Effector memory CD4-positive, alpha-beta T cell (primary cell): ENCODE measurements around the gene PAXX.
A peak's percentile ranks its signal among the peaks of the same experiment; 100 is the strongest.

Experiments
- DNase-seq, 3 donors: peaks; one replicate each; pipeline ENCODE4 v3.0.0-alpha.2; 2020
- H3K27ac ChIP-seq: 2 replicates; pipeline ENCODE4 v1.7.0; 2013; ENCODE audit warnings: mild to moderate bottlenecking, low read length, moderate library complexity; ENCODE audit not compliant: insufficient read depth, poor library complexity, severe bottlenecking
- H3K27me3 ChIP-seq: replicated peaks from 2 replicates; pipeline ENCODE4 v1.7.0; 2013; ENCODE audit warnings: mild to moderate bottlenecking, low read length; ENCODE audit not compliant: insufficient read depth, control insufficient read depth, poor library complexity, severe bottlenecking
- H3K36me3 ChIP-seq: 2 replicates; pipeline ENCODE4 v1.7.0; 2013; ENCODE audit warnings: mild to moderate bottlenecking, low read length, moderate library complexity; ENCODE audit not compliant: control insufficient read depth, insufficient read depth
- H3K4me1 ChIP-seq: 2 replicates; pipeline ENCODE4 v1.7.0; 2013; ENCODE audit warnings: low read length, mild to moderate bottlenecking; ENCODE audit not compliant: control insufficient read depth, insufficient read depth, poor library complexity, severe bottlenecking
- H3K4me3 ChIP-seq: 2 replicates; pipeline ENCODE4 v1.7.0; 2013; ENCODE audit warnings: low read length, low read depth, mild to moderate bottlenecking; ENCODE audit not compliant: insufficient read depth, poor library complexity, severe bottlenecking
- H3K9me3 ChIP-seq: 2 replicates; pipeline ENCODE4 v1.7.0; 2013; ENCODE audit warnings: mild to moderate bottlenecking, low read length, moderate library complexity; ENCODE audit not compliant: control insufficient read depth

Gene PAXX

GRCh38 chr9:136954270-136955083 is 37.7 kb upstream of the PAXX start:
- Histone ChIP-seq H3K27me3 (no peaks in the 10 kb centered on the region), H3K27ac (no peak overlapping the region), H3K36me3 (no peaks in the 10 kb centered on the region), H3K9me3 (no peaks in the 10 kb centered on the region), H3K4me1 (peaks cover 15% of the 10 kb centered on the region), H3K4me3 (no peak overlapping the region)
- DNase-seq, result no peak

GRCh38 chr9:136955202-136955942 is 36.9 kb upstream of the PAXX start:
- no peaks in the 10 kb centered on the region for H3K36me3 ChIP-seq
- no peaks in the 10 kb centered on the region for H3K9me3 ChIP-seq
- no peak overlapping the region for H3K4me3 ChIP-seq

GRCh38 chr9:136955943-136956335 is 36.3 kb upstream of the PAXX start:
- Histone ChIP-seq H3K4me3 (no peak overlapping the region), H3K27me3 (no peaks in the 10 kb centered on the region)

More at GRCh38 chr9:136955202-136955942, 36.9 kb upstream of the PAXX start:
- no peak for DNase-seq
- H3K27ac ChIP-seq, result no peak overlapping the region
- peaks cover 18% of the 10 kb centered on the region for H3K4me1 ChIP-seq
- H3K27me3 ChIP-seq, result no peaks in the 10 kb centered on the region

GRCh38 chr9:136956604-136957003 is 35.6 kb upstream of the PAXX start:
- Histone ChIP-seq H3K27me3 (no peaks in the 10 kb centered on the region), H3K27ac (no peak overlapping the region), H3K9me3 (no peaks in the 10 kb centered on the region), H3K36me3 (no peaks in the 10 kb centered on the region), H3K4me1 (peaks cover 25% of the 10 kb centered on the region), H3K4me3 (no peak overlapping the region)
- DNase-seq, result no peak

More at GRCh38 chr9:136955943-136956335, 36.3 kb upstream of the PAXX start:
- Histone ChIP-seq H3K27ac (no peak overlapping the region), H3K9me3 (no peaks in the 10 kb centered on the region), H3K36me3 (no peaks in the 10 kb centered on the region), H3K4me1 (peaks cover 20% of the 10 kb centered on the region)
- DNase-seq, result no peak

- H3K27me3 ChIP-seq, result no peaks in the 10 kb centered on the region
- H3K4me1 ChIP-seq, result peaks cover 30% of the 10 kb centered on the region
- no peaks in the 10 kb centered on the region for H3K36me3 ChIP-seq
- no peak overlapping the region for H3K4me3 ChIP-seq
- DNase-seq, result no peak
- no peak overlapping the region for H3K27ac ChIP-seq
- no peaks in the 10 kb centered on the region for H3K9me3 ChIP-seq
Measured at GRCh38 chr9:136957461-136957860, 34.8 kb upstream of the PAXX start.

GRCh38 chr9:136957901-136958300 is 34.3 kb upstream of the PAXX start:
- Histone ChIP-seq H3K27ac (no peak overlapping the region), H3K4me1 (peaks cover 31% of the 10 kb centered on the region), H3K4me3 (no peak overlapping the region)

GRCh38 chr9:136958473-136958872 is 33.7 kb upstream of the PAXX start:
- DNase-seq, result no peak
- H3K27ac ChIP-seq, result no peak overlapping the region
- H3K4me1 ChIP-seq, result peaks cover 35% of the 10 kb centered on the region
- H3K36me3 ChIP-seq, result no peaks in the 10 kb centered on the region
- no peaks in the 10 kb centered on the region for H3K9me3 ChIP-seq
- H3K4me3 ChIP-seq, result no peak overlapping the region
- no peaks in the 10 kb centered on the region for H3K27me3 ChIP-seq

More at GRCh38 chr9:136957901-136958300, 34.3 kb upstream of the PAXX start:
- H3K27me3 ChIP-seq, result no peaks in the 10 kb centered on the region
- DNase-seq, result no peak
- no peaks in the 10 kb centered on the region for H3K36me3 ChIP-seq
- H3K9me3 ChIP-seq, result no peaks in the 10 kb centered on the region

- peak overlapping the region; percentile 21 for H3K27ac ChIP-seq
- no peaks in the 10 kb centered on the region for H3K27me3 ChIP-seq
- peaks cover 42% of the 10 kb centered on the region for H3K4me1 ChIP-seq
- DNase-seq, result no peak
- no peaks in the 10 kb centered on the region for H3K9me3 ChIP-seq
- H3K36me3 ChIP-seq, result no peaks in the 10 kb centered on the region
- no peak overlapping the region for H3K4me3 ChIP-seq
Measured at GRCh38 chr9:136958898-136959850, 33.0 kb upstream of the PAXX start.

- H3K27ac ChIP-seq, result peak overlapping the region; percentile 21
- peak in 2 of 3 donors; percentile 15 to 28 for DNase-seq
Measured at GRCh38 chr9:136960212-136960937, 31.8 kb upstream of the PAXX start.

More at GRCh38 chr9:136960212-136960937, 31.8 kb upstream of the PAXX start:
- no peak overlapping the region for H3K4me3 ChIP-seq
- no peaks in the 10 kb centered on the region for H3K36me3 ChIP-seq
- H3K27me3 ChIP-seq, result no peaks in the 10 kb centered on the region
- H3K9me3 ChIP-seq, result no peaks in the 10 kb centered on the region
- peaks cover 52% of the 10 kb centered on the region for H3K4me1 ChIP-seq
